GM06990 (cell line): ENCODE data around the gene KLHL11.

Source experiments
- DNase-seq: peaks from one replicate; pipeline ENCODE4 v3.0.0-alpha.2; 2011; ENCODE audit not compliant: insufficient read length; ENCODE audit errors: extremely low read depth
- H3K27me3 ChIP-seq: replicated peaks from 2 replicates; pipeline ENCODE4 v1.6.0; 2011; ENCODE audit warnings: low read length; ENCODE audit not compliant: control insufficient read depth, insufficient read depth
- H3K36me3 ChIP-seq: 2 replicates; pipeline ENCODE4 v1.5.1; 2011; ENCODE audit warnings: low read length; ENCODE audit not compliant: control insufficient read depth, insufficient read depth
- H3K4me3 ChIP-seq: replicated peaks from 2 replicates; pipeline ENCODE4 v1.5.1; 2011; ENCODE audit warnings: low read depth, mild to moderate bottlenecking, control low read depth, low read length
- TF ChIP-seq, protein P1 (sequence below): IDR thresholded peaks from 2 replicates; pipeline ENCODE4 v1.5.1; 2011; ENCODE audit warnings: low read length, control low read depth, mild to moderate bottlenecking, inconsistent platforms; ENCODE audit not compliant: insufficient read depth, poor library complexity, severe bottlenecking

Gene KLHL11

DNA sequence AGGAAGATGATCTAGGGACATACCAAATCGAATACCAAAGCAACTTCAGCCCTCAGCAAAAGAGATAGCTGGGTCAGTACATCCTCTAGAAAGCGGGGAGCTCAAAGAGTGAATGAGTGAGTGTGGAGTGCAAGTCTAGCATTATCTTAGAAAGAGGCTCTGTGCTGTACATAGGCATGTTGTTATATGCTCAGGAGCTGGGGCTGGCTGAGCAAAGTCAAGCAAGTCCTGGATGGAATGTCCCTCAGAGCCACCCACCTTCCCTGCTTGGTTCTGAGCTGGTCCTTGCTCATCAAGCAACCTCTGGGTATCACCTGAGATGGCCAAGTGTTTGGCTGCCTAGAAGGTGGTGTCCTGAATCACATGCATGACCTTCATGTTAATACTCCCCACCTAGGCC, 4.9 kb upstream of the KLHL11 start:
- TF ChIP-seq, protein P1, sequence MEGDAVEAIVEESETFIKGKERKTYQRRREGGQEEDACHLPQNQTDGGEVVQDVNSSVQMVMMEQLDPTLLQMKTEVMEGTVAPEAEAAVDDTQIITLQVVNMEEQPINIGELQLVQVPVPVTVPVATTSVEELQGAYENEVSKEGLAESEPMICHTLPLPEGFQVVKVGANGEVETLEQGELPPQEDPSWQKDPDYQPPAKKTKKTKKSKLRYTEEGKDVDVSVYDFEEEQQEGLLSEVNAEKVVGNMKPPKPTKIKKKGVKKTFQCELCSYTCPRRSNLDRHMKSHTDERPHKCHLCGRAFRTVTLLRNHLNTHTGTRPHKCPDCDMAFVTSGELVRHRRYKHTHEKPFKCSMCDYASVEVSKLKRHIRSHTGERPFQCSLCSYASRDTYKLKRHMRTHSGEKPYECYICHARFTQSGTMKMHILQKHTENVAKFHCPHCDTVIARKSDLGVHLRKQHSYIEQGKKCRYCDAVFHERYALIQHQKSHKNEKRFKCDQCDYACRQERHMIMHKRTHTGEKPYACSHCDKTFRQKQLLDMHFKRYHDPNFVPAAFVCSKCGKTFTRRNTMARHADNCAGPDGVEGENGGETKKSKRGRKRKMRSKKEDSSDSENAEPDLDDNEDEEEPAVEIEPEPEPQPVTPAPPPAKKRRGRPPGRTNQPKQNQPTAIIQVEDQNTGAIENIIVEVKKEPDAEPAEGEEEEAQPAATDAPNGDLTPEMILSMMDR = no peak
- H3K36me3 ChIP-seq = peaks cover 9% of the 10 kb centered on the region

DNA sequence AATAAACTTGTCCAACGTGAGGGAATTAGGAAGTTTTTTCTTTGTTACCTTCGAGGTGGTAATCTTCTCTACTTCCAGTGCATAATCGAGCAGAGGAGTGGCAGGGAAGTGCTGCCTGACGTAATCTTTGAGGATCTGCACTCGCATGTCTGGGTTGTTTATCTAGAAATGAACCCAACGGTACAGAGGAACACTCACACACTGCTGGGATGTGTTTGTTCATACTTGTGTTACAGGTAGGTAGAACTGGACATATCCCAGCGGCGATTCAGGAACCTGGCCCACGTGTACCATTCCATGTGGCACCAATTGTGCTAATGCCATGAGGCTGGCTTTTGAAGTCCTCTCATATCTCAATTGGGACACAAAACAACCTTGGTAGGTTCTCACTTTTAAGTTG, 4.2 kb upstream of the KLHL11 start:
- H3K4me3 ChIP-seq = no peak overlapping the region
- peaks cover 9% of the 10 kb centered on the region for H3K36me3 ChIP-seq

More for the DNA sequence above, 4.9 kb upstream of the KLHL11 start:
- no peak for DNase-seq
- H3K4me3 ChIP-seq = no peak overlapping the region
- H3K27me3 ChIP-seq = no peaks in the 10 kb centered on the region

GRCh38 chr17:41868568-41868967, 3.3 kb upstream of the KLHL11 start:
- H3K36me3 ChIP-seq = peaks cover 7% of the 10 kb centered on the region
- no peak for DNase-seq
- H3K27me3 ChIP-seq = no peaks in the 10 kb centered on the region
- TF ChIP-seq, protein P1 = no peak
- H3K4me3 ChIP-seq = no peak overlapping the region

More for the DNA sequence above, 4.2 kb upstream of the KLHL11 start:
- TF ChIP-seq, protein P1 = no peak
- DNase-seq = no peak
- no peaks in the 10 kb centered on the region for H3K27me3 ChIP-seq

- Histone ChIP-seq H3K4me3 (peak overlapping the region; percentile 49), H3K36me3 (peaks cover 3% of the 10 kb centered on the region), H3K27me3 (no peaks in the 10 kb centered on the region)
- no peak for DNase-seq
- TF ChIP-seq, protein P1 = no peak
Observed at GRCh38 chr17:41865596-41865893, 322 bp upstream of the KLHL11 start.

DNA sequence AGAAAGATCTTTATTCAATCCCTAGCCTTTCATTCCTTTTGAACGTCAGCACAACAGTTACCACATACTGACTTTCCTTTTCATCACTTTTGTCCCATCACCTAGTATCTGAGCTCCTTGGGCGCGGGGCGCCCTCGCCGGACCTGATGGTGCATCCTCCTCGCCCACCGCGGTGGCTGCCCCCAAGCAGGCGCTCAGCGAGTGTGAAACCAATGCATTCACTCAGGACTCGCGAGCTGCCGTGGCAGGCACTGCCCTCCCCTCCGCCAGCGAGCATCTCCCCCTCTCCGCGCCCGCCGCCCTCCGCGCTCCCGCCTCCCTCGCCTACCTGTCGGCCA, 756 bp downstream of the KLHL11 start:
- peak; percentile 76 for DNase-seq
- peak overlapping the region; percentile 98 for H3K4me3 ChIP-seq
- TF ChIP-seq, protein P1 = no peak

More for the DNA sequence above, 756 bp downstream of the KLHL11 start:
- Histone ChIP-seq H3K27me3 (no peaks in the 10 kb centered on the region), H3K36me3 (no peaks in the 10 kb centered on the region; the same call in none of the 2 replicates)
